KG1 (cell line): ENCODE results near the gene SERPINE1.

Experiments
- DNase-seq: peaks from one replicate; lab custom pipeline; 2025; lab: John Stamatoyannopoulos, UW

Gene SERPINE1

GRCh38 chr7:101156866-101157589 lies 30.1 kb downstream of the SERPINE1 start:
- no peak for DNase-seq

GRCh38 chr7:101159696-101160674 lies 33.1 kb downstream of the SERPINE1 start:
- DNase-seq, result no peak

GRCh38 chr7:101160910-101161309 lies 34.0 kb downstream of the SERPINE1 start:
- DNase-seq, result no peak

GRCh38 chr7:101161692-101162471 lies 35.0 kb downstream of the SERPINE1 start:
- no peak for DNase-seq

- no peak for DNase-seq
Observed at GRCh38 chr7:101162551-101163278, 35.8 kb downstream of the SERPINE1 start.

GRCh38 chr7:101163279-101164070 lies 36.6 kb downstream of the SERPINE1 start:
- no peak for DNase-seq

GRCh38 chr7:101164071-101164840 lies 37.4 kb downstream of the SERPINE1 start:
- DNase-seq, result no peak

- peak; percentile 13 for DNase-seq
Observed at GRCh38 chr7:101165075-101165957, 38.4 kb downstream of the SERPINE1 start, which contains the start of gene VGF. Gene VGF, minus strand, starts transcription at chr7:101165569. Its CDS starts 726 bp downstream, at chr7:101164843.

GRCh38 chr7:101165958-101166647 lies 39.2 kb downstream of the SERPINE1 start:
- DNase-seq, result no peak

GRCh38 chr7:101166648-101166908 lies 39.7 kb downstream of the SERPINE1 start:
- no peak for DNase-seq

GRCh38 chr7:101166909-101167644 lies 40.2 kb downstream of the SERPINE1 start:
- DNase-seq, result no peak

GRCh38 chr7:101167645-101168411 lies 40.9 kb downstream of the SERPINE1 start:
- DNase-seq, result no peak

GRCh38 chr7:101168412-101169049 lies 41.6 kb downstream of the SERPINE1 start:
- DNase-seq, result no peak

- no peak for DNase-seq
Observed at GRCh38 chr7:101169110-101169837, 42.4 kb downstream of the SERPINE1 start.

- no peak for DNase-seq
Observed at GRCh38 chr7:101169838-101170551, 43.1 kb downstream of the SERPINE1 start.
